Activated T-cell treated with anti-CD3 and anti-CD28 coated beads, Interleukin-2, amount 50 U/mL, for 4 hours (primary cell): ENCODE data around the gene PIGK. TPM values are rescaled to one million over a fixed set of nuclear protein-coding genes. Genes with fewer than 3 reads are reported as not detected.
A peak's percentile ranks its signal among the peaks of the same experiment; 100 is the strongest.
"Not testable (repeated sequence)": the region's sequence is repeated elsewhere in the genome, so short reads cannot be mapped to it uniquely, and the experiment has no call there.

Experiments used
- ATAC-seq, 2 donors: fragments of 200-7000 bp; cut with Tn5 transposase; one replicate each; pipeline ENCODE4 v1.10.0; 2021
- DNase-seq: peaks from one replicate; pipeline ENCODE4 v3.0.0-alpha.2; 2020
- H3K27me3 Mint-ChIP-seq: one replicate; pipeline ENCODE4 v1.8.0; 2021; ENCODE audit warnings: low read depth, mixed read lengths
- H3K36me3 Mint-ChIP-seq: one replicate; pipeline ENCODE4 v1.8.0; 2022; ENCODE audit warnings: mixed read lengths; ENCODE audit not compliant: insufficient read depth
- H3K4me1 Mint-ChIP-seq: one replicate; pipeline ENCODE4 v1.8.0; 2021; ENCODE audit warnings: low read depth, mixed read lengths
- H3K4me3 Mint-ChIP-seq: one replicate; pipeline ENCODE4 v1.8.0; 2021; ENCODE audit warnings: mild to moderate bottlenecking, moderate library complexity, mixed read lengths
- H3K9me3 Mint-ChIP-seq: one replicate; pipeline ENCODE4 v1.8.0; 2021; ENCODE audit warnings: mixed read lengths
- total RNA-seq, 3 donors: library from RNA; stranded (reverse); gene quantifications; one replicate each; pipeline ENCODE4 v1.2.1, GENCODE V29; 2021

The PIGK gene
- total RNA-seq, 3 donors from 2014 or later: 17.0 to 21.7 (median 21.2) TPM

DNA sequence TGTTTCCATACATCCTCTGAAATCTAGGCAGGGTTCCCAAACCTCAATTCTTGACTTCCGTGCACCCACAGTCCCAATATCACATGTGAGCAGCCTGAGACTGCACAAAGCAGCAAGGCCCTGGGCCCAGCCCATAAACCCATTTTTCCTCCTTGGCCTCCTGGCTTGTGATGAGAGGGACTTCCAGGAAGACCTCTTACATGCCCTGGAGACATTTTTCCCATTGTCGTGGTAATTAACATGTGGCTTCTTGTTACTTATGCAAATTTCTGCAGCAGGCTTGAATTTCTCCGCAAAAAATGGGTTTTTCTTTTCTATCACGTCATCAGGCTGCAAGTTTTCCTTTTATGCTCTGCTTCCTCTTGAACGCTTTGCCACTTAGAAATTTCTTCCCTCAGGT lies 3.3 kb upstream of the PIGK start:
- peaks cover 13% of the 10 kb centered on the region for H3K36me3 Mint-ChIP-seq
- no peaks in the 10 kb centered on the region for H3K27me3 Mint-ChIP-seq
- no peak for DNase-seq
- no peak overlapping the region for H3K4me3 Mint-ChIP-seq
- H3K9me3 Mint-ChIP-seq: no peaks in the 10 kb centered on the region
- peaks cover 18% of the 10 kb centered on the region for H3K4me1 Mint-ChIP-seq
- no peak for ATAC-seq

DNA sequence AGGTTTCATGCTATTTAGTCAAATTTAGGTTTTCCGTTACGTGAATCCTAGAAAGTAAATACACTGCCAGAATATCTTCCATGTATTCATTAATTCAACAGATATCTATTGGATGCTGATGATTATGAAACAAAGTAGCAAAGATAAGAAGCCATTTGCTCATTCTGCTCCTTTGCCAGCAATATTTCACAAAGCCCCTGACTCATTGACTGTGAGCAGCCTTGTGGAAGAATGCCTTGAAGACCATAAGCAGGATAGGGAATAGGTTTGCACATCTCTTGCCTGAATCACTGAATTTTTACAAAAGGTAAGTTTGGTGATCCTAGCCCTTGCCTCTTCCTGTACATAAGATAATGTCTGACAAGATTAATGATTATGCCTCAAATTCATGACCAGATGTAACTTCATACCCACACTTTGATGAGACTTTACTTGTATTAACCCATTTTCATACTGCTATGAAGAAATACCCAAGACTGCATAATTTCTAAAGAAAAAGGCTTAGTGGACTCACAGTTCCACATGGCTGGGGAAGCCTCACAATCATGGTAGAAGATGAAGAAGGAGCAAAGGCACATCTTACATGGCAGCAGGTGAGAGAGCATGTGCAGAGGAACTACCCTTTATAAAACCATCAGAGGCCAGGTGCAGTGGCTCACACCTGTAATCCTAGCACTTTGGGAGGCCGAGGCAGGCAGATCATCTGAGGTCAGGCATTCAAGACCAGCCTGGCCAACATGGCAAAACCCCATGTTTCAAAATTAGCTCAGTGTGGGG lies 1.6 kb upstream of the PIGK start:
- ATAC-seq (no peak), DNase-seq (no peak)
- Mint-ChIP-seq H3K9me3 (no peaks in the 10 kb centered on the region), H3K4me1 (peaks cover 27% of the 10 kb centered on the region), H3K27me3 (no peaks in the 10 kb centered on the region), H3K4me3 (peak overlapping the region; percentile 63), H3K36me3 (peaks cover 15% of the 10 kb centered on the region)

DNA sequence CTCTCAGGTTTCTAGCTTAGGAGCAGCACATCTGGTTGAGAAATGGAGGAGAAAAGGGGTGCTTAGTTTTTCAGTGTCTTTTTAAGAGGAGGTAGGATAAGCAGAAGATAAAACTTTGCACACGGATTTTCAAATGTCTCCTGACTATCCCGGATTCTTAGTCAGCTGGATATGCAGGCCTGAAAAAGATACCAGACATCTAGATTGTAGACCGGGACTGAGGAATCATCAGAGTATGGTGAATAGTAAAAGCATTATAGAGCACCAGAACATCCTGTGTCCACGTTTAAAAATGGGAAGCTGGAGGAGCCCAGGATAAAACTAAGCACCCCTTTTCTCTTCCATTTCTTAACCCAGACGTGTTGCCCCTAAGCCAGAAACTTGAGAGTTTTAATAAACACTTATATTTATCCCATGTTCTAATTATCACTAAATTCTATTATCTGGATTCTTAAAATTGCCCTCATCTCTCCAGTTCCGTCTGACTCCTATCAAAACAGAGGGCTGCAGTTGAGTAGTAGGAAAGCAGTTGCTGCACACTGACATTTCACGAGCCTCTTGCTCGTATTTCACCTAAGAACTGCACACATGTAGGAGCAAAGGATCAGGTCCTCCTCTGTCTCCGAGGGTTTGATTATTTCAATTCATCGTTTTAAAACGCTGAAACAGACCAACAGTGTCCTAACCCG lies 609 bp downstream of the PIGK start:
- peaks cover 15% of the 10 kb centered on the region for H3K36me3 Mint-ChIP-seq
- DNase-seq: no peak
- H3K9me3 Mint-ChIP-seq: no peaks in the 10 kb centered on the region
- H3K27me3 Mint-ChIP-seq: no peaks in the 10 kb centered on the region
- peaks cover 46% of the 10 kb centered on the region for H3K4me1 Mint-ChIP-seq
- H3K4me3 Mint-ChIP-seq: peak overlapping the region; percentile 96
- peak; percentile 53 to 64 for ATAC-seq

DNA sequence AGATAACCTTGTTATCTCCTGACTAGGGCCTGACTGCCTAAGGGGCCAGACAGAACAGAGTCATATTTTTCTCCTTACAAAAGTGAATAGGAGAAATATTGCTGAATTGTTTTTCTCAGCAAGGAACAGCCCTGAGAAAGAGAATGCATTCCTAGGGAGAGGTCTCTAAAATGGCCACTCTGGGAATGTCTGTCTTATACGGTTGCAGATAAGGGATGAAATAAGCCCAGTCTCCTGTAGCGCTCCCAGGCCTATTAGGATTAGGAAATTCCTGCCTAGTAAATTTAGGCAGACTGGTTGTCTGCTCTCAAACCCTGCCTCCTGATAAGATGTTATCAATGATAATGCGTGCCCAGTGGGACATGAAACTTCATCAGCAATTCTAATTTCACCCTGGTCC lies 15.2 kb downstream of the PIGK start:
- H3K4me3 Mint-ChIP-seq, H3K4me1 Mint-ChIP-seq, ATAC-seq, DNase-seq, H3K27me3 Mint-ChIP-seq: not testable (repeated sequence)
- Mint-ChIP-seq H3K36me3 (peaks cover 25% of the 10 kb centered on the region), H3K9me3 (peaks cover 11% of the 10 kb centered on the region)

DNA sequence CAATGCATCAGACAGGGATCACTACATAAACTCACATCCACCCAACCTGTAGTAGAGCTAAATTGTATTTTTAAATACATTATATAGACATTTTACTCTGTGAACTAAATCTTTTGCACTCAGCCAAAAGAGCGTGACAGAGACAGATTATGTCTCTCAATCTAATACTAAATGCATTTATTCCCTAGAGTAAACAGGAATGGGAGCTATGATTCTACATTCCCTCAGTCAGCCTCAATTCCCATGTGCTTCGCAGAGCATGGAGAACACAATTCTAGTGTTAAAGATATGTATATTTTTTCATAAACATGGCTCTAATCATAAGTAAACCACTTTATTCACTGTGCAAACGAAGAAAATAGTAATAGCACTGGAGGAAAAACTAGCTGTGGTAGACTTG lies 16.5 kb downstream of the PIGK start:
- Mint-ChIP-seq H3K4me3 (no peak overlapping the region), H3K9me3 (peaks cover 11% of the 10 kb centered on the region), H3K27me3 (no peaks in the 10 kb centered on the region), H3K4me1 (peaks cover 8% of the 10 kb centered on the region), H3K36me3 (peaks cover 25% of the 10 kb centered on the region)
- no peak for ATAC-seq
- DNase-seq: no peak

DNA sequence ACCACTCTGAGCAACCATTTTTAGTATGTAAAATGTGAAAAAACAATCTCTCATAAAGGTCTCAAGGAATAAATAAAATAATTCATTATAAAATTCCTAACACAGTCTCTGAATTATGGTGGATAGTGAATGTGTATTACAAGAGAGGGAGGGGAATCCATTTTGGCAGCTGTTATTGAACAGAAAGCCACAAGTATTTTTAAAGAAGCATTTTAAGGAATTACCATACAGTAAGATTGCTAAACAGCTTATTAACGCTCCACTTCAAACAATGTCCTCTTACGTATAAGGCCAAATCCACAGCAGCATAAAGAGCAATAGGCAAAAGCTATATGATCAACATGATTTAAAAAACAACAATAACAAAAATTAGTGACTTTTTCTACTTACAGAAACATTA lies 18.4 kb downstream of the PIGK start:
- Mint-ChIP-seq H3K4me3 (no peak overlapping the region), H3K36me3 (peaks cover 25% of the 10 kb centered on the region), H3K27me3 (no peaks in the 10 kb centered on the region), H3K9me3 (peaks cover 10% of the 10 kb centered on the region), H3K4me1 (peaks cover 18% of the 10 kb centered on the region)
- ATAC-seq (no peak), DNase-seq (no peak)

DNA sequence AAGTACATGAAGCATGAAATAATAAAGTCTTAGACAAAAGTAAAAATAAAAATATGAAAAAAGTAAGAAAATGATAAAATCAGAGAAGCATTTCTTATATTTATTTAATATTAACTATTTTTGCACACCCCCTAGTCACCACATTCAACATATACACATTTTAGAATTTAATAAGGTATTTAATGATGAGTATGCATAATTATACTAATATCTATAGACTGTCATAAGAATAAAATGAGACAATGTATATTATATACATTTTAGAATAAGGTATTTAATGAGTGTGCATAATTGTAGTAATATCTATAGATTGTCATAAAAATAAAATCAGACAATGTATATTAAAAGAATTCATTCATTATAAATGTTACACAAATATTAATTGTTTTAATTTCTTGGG lies 18.9 kb downstream of the PIGK start:
- no peak for DNase-seq
- no peak overlapping the region for H3K4me3 Mint-ChIP-seq

DNA sequence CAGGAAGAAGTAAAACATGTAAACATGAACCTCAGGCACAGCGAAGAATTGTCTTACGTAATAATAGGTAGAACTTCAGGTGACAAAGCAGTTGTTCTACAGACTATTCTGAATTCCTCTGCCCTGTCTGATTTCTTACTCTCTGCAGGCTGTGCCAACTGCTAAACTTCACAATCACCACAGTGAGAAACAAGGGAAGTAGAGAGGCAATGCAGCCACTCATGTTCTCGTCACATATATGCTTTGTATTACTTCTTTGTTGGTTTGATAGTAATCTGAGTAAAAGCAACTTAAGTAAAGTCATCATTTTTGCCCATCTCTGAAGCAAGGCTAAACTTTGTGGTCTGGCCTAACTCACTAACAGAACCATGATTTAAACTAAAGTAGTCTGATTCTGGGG lies 21.9 kb downstream of the PIGK start:
- peaks cover 19% of the 10 kb centered on the region for H3K4me1 Mint-ChIP-seq
- no peak for DNase-seq

More for the DNA sequence above, 18.9 kb downstream of the PIGK start:
- H3K36me3 Mint-ChIP-seq: peaks cover 20% of the 10 kb centered on the region
- no peaks in the 10 kb centered on the region for H3K27me3 Mint-ChIP-seq
- peaks cover 5% of the 10 kb centered on the region for H3K9me3 Mint-ChIP-seq
- no peak for ATAC-seq
- H3K4me1 Mint-ChIP-seq: peaks cover 18% of the 10 kb centered on the region

DNA sequence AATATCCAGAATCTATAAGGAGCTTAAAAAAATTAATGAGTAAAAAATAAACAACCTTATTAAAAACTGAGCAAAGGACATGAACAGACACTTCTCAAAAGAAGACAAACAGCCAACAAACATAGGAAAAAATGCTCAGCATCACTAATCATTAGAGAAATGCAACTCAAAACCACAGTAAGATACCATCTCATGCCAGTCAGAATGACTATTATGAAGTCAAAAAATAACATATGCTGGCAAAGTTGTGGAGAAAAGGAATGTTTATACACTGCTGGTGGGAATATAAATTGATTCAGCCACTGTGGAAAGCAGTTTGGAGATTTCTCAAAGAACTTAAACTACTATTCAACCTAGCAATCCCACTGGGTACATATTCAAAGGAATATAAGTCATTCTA lies 25.3 kb downstream of the PIGK start:
- Mint-ChIP-seq H3K27me3 (no peaks in the 10 kb centered on the region), H3K36me3 (peaks cover 12% of the 10 kb centered on the region), H3K4me1 (peaks cover 27% of the 10 kb centered on the region), H3K9me3 (peaks cover 1% of the 10 kb centered on the region), H3K4me3 (no peak overlapping the region)
- DNase-seq (no peak), ATAC-seq (no peak)

More for the DNA sequence above, 21.9 kb downstream of the PIGK start:
- no peak for ATAC-seq
- Mint-ChIP-seq H3K36me3 (peaks cover 12% of the 10 kb centered on the region), H3K9me3 (no peaks in the 10 kb centered on the region), H3K4me3 (no peak overlapping the region), H3K27me3 (no peaks in the 10 kb centered on the region)

DNA sequence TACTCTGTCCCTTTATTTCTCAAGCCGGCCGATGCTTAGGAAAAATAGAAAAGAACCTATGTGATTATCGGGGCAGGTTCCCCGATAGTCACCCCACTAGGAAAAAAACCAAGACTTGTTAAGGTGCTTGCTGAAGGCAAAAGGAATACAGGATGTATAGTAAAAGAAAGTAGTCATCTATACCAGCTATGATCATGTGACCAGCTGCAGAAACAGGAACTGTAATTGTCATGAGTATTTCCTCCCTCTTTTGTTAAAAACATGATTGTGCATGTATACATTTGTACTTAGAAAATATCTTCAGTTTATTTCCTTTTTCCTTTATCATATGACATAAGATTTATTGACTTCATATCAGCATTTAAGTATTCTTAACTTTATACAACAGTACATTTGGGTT lies 30.5 kb downstream of the PIGK start:
- no peak for DNase-seq
- peaks cover 19% of the 10 kb centered on the region for H3K4me1 Mint-ChIP-seq
- peaks cover 27% of the 10 kb centered on the region for H3K36me3 Mint-ChIP-seq
- no peak overlapping the region for H3K4me3 Mint-ChIP-seq
- ATAC-seq: no peak
- no peaks in the 10 kb centered on the region for H3K27me3 Mint-ChIP-seq
- H3K9me3 Mint-ChIP-seq: peaks cover 6% of the 10 kb centered on the region

DNA sequence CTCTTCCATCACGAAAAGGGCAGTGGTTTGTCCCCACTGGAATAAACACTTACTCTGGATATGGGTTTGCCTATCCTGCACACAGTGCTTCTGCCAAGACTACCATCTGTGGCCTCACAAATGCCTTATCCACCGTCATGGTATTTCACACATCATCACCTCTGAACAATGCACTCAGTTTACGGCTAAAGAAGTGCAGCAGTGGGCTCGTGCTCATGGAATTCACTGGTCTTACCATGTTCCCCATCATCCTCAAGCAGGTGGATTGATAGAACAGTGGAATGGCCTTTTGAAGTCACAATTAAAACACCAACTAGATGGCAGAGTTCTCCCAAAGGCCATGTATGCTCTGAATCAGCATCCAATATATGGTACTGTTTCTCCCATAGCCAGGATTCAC lies 32.3 kb downstream of the PIGK start:
- peaks cover 30% of the 10 kb centered on the region for H3K36me3 Mint-ChIP-seq
- not testable (repeated sequence) for DNase-seq, H3K27me3 Mint-ChIP-seq, H3K9me3 Mint-ChIP-seq, H3K4me3 Mint-ChIP-seq, ATAC-seq
- peaks cover 18% of the 10 kb centered on the region for H3K4me1 Mint-ChIP-seq

DNA sequence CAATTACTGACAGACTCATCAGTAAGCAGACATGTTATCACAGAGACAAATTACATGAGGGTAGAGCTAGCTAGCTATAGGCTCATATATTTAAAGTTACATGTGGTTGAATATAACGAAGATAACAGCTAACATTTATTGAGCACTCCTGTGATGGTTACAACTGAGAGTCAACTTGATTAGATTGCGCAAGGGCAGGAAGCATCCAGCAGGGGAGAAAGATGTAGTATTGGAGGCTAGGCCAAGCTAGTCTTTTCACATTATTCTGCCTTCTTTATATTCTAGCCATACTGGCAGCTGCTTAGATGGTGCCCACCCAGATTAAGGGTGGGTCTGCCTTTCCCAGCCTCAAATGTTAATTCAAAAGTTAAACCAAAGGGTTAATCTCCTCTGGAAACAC lies 37.1 kb downstream of the PIGK start:
- DNase-seq (no peak), ATAC-seq (no peak)
- Mint-ChIP-seq H3K9me3 (peaks cover 10% of the 10 kb centered on the region), H3K4me1 (no peaks in the 10 kb centered on the region), H3K36me3 (peaks cover 37% of the 10 kb centered on the region), H3K27me3 (no peaks in the 10 kb centered on the region), H3K4me3 (no peak overlapping the region)

DNA sequence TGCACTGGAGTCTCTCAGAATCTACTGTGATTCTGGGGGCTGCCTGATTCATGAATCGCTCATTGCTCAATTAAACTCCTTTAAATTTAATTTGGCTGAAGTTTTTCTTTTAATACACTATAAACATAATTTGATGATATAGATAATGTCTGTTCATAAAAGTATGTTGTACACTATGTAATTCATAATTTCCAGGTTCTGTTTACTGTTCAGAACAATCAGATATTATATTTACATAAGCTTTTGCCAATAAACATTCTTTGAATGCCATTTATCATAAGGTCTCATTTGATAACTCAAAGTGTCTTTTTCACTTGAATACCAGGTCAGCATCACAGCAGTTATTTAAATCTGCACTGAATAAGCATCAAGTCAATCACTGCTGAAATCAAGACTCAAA lies 39.6 kb downstream of the PIGK start:
- Mint-ChIP-seq H3K27me3 (no peaks in the 10 kb centered on the region), H3K4me1 (no peaks in the 10 kb centered on the region), H3K36me3 (peaks cover 35% of the 10 kb centered on the region), H3K9me3 (peaks cover 19% of the 10 kb centered on the region), H3K4me3 (no peak overlapping the region)
- ATAC-seq (no peak), DNase-seq (no peak)

DNA sequence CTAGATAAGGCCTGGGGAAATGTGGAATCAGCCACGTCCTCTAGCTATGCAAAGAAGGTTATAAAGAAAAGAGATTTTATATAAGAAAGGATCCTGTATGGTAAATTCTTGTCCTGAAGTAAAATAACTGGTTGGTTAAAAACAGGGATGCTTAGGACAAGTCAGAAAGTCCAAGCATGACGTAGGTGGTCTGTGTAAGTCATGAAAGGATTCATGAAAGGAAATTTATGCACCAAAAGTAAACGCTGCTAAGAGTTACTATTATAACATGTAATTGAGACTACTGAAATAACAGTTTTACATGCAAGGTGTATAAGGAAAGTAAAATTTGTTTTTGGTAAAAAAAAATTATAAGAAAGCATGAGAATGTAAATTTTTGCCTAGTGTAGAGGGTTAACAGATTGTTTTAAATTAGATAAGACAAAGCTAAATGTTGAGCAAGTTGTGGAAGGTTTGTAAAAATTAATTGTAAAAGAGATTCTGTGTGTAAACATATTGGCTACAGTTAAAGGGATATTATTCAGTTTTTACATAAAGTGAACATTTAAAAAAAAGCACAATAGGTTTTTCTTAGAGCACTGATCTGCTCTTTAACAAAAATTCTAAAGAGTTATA lies 43.9 kb downstream of the PIGK start:
- Mint-ChIP-seq H3K27me3 (no peaks in the 10 kb centered on the region), H3K9me3 (peaks cover 27% of the 10 kb centered on the region), H3K4me1 (peaks cover 4% of the 10 kb centered on the region), H3K4me3 (no peak overlapping the region), H3K36me3 (peaks cover 36% of the 10 kb centered on the region)
- DNase-seq (no peak), ATAC-seq (no peak)

DNA sequence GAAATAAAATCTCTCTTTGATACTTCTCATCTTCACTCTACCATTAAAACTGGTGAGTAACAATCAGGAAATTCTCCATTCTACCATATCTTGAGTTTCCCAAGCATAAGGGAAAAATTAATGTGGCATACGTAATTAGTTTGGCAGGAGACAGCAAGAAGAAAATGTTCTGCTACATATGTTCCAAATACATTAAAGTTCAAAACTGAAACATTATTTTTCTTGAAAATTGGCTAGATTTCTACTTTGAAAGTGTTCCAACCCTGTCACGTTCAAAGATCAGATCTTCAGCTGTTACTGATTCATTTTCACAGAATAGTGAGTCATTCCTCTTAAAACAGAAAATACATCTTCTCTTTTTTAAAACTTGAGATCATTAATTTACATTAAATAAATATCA lies 48.5 kb downstream of the PIGK start:
- Mint-ChIP-seq H3K9me3 (peaks cover 16% of the 10 kb centered on the region), H3K4me3 (no peak overlapping the region), H3K36me3 (peaks cover 20% of the 10 kb centered on the region), H3K27me3 (no peaks in the 10 kb centered on the region), H3K4me1 (peaks cover 14% of the 10 kb centered on the region)
- peak; percentile 54 to 70 for ATAC-seq
- DNase-seq: no peak
